Gastrocnemius medialis (tissue), 4 donors: ENCODE measurements around the gene OGFR.

Experiments used
- CTCF ChIP-seq, 5 experiments: fragments of 450-650 bp in 3 of 5; fragments of 200-600 bp in 2 of 5; sonication (generic) in 2 of 5; IDR thresholded peaks in 4 of 5; conservative IDR thresholded peaks in 1 of 5; 1 replicate in 4 of 5; 2 replicates in 1 of 5; pipeline ENCODE4 v1.5.1; 2016 to 2019; ENCODE audit warnings: antibody characterized with exemption in 5 of 5, mild to moderate bottlenecking in 3 of 5, moderate library complexity in 3 of 5
- POLR2A ChIP-seq, 2 donors: fragments of 450-650 bp; IDR thresholded peaks; one replicate each; pipeline ENCODE4 v1.6.1; 2017; ENCODE audit warnings: antibody characterized with exemption in 2 of 2, mild to moderate bottlenecking in 2 of 2, moderate library complexity in 2 of 2

GRCh38 chr20:62814709-62815065, 10.1 kb downstream of the OGFR start:
- TF ChIP-seq CTCF (IDR thresholded peaks at IDR 0.05 in 4 of 5, conservative IDR thresholded peaks at IDR 0.05 in 1 of 5) (no peak), POLR2A (IDR thresholded peaks at IDR 0.05) (no peak)
